Right ventricle myocardium inferior (tissue), 1 donor: ENCODE results near the gene HMGN1. TPM values are rescaled to one million over a fixed set of nuclear protein-coding genes. Genes with fewer than 3 reads are reported as not detected.

Source experiments
- ATAC-seq: fragments of 200-7000 bp; cut with Tn5 transposase; one replicate; pipeline ENCODE4 v1.9.1; 2020; ENCODE audit warnings: mild to moderate bottlenecking, moderate library complexity
- DNase-seq: peaks from one replicate; pipeline ENCODE4 v3.0.0; 2021; ENCODE audit errors: missing footprints
- intact Hi-C: fragments of 100-400 bp; cut with DNase I; formaldehyde crosslinking; loops from one replicate; pipeline ENCODE4 v1.11.0; 2022
- total RNA-seq: library from RNA; stranded (reverse); fragmentation: NEBNext Ultra II Directional; extraction: Animal tissue kit (Norgen Biotek cat#: 25700); gene quantifications from one replicate; pipeline ENCODE4 v1.2.1, GENCODE V29; 2021
- donor health status: DM: no; HTN: yes; CAD: no; lungs with severe emphysema.

HMGN1 gene
- total RNA-seq, 1 donor from 2014 or later, result 69.1 TPM

DNA sequence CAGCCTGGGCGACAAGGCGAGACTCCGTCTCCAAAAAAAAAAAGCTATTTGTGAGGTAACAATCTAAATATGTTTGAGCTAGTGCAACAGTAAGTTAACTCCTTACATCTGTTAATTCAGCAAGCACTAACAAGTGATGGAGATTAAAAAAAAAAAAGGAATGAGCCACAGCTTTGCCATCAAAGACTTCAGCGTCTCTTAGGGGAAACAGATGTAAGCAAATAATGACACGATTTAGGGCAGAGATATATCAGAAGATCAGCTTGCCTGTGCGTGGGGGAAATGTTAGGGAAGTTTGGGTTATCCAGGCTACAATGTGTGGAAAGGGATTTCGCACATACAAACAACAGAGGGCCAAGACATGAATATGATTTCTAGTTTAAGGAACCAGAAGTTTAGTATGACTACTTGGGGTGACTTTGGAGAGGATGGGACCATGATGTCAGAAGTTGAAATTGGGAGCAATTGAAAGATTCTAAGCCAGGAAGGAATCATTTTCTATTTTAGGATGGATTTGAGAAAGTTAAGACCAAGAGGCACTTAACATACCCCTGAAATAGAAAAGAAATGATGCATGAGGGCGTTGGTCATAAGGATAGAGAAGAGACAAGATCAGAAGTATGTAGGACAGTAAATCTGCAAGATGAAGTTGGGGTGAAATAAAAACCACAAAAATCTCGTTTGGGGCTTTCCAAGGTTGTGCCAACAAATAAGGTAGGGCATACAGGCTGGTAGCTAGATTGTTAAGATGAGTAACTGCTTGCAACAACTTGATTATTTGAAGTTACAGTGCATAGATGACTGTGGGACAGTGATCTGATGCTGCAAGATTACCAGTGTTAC is 33.1 kb downstream of the HMGN1 start:
- no peak for DNase-seq
- ATAC-seq, result no peak
- intact Hi-C loops, result no loop called here

DNA sequence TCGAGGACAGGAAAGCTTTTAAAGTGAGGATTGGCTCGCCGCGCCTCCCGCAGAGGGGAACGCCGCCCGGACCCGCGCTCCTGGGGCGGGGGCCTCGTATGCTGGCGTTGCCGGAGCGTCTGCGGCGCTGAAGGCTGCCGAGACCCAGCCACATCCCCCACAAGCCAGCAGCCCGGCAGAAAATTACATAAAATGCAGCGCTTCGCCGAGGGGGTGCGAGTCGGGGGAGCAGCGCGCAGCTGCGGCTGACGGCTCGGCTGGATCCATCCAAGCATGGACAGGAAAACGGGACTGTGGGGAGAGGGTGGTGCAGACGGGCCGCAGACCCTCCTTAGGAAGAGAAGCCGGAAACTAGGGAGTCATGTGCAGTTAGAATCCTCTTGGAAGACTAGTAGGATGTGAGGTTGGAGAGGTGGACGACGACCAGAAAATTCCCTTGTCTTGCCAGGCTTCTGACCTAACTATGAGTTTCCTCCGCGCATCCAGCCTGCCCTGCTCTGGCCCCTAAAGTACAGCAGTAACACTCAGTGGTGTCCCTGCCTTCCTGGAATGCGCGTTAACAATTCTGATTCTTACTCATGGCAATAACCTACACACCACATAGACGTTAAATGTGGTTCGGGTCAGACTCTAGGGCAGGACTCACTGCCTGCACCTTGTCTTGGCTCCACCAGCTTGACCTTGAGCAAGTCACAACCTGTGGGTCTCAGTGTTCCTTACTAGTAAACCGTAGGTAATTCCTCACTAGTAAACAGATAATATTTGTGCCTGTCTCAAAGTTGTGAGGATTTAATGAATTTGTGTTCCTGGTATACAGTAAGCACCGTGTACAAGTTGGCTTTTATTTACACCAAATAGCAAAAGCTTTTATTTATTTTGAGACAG is 34.5 kb downstream of the HMGN1 start:
- ATAC-seq (peak; percentile 29), DNase-seq (no peak)
- intact Hi-C loops, result no loop called here

DNA sequence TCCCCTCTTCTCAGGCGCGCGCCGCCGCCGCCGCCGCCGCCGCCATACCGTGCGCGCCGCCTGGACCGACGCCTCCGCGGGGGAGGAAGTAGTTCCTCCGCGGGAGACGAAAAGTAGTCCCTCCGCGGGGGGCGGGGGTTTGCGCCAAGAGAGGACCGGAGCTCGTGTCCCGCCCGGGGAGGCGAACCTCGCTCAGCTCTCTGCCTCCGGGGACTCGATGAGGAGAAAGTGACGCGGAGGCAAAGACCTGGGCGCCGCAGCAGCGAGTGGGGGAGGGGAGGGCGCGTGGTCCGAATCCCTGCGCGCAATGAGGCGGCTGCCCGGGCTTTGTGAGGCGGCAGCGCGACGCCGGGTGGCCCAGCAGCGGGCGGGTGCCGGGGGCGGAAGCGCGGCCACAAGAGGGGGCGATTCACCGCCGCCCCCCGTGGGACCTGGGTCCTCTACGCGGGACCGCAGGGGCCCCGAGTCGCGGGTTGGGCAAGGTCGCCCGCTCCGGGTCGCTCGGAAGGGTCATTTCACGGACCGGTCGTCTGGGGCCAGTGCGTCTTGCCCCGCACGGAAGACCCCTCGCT is 35.2 kb downstream of the HMGN1 start, which contains the start of gene BRWD1:
BRWD1 (minus strand) TSS at position 62 of the 572 bp plus-strand sequence. CDS start 141 bp downstream, outside the sequence.
- intact Hi-C loops, result loop anchor here (1.0 to 2.0 kb wide), 4 partner anchors 35 to 133 kb away; partner anchors contain the start of gene HMGN1
- DNase-seq, result peak; percentile 93
- ATAC-seq, result peak; percentile 84

DNA sequence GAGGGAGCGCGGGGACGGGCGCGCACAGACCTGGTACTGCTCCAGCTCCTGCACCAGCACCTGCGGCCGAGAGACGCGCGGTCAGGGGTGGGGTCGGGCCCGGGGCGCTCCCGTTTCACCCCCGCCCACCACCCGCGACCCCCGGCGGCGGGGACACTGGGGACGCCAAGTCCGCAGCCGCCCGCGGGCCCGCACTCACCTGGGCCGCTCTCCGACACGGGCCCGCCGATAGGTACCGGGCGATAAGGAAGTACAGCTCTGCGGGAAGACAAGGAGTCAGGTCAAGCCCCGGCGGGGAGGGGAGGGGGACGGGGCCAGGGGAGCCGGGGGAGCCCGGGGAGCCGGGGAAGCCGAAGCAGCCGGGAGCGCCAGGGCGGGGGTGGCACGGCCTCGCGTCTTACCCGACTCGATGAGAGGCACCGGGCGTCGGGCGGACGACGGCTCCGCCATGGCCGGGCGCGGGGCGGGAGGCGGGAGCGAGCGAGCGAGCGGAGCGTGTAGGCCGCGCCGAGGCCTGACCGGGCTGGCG is 35.8 kb downstream of the HMGN1 start:
- ATAC-seq (peak; percentile 11), DNase-seq (no peak)
- intact Hi-C loops, result loop anchor here (1.0 to 2.0 kb wide), 4 partner anchors 36 to 134 kb away; partner anchors contain the start of gene HMGN1

DNA sequence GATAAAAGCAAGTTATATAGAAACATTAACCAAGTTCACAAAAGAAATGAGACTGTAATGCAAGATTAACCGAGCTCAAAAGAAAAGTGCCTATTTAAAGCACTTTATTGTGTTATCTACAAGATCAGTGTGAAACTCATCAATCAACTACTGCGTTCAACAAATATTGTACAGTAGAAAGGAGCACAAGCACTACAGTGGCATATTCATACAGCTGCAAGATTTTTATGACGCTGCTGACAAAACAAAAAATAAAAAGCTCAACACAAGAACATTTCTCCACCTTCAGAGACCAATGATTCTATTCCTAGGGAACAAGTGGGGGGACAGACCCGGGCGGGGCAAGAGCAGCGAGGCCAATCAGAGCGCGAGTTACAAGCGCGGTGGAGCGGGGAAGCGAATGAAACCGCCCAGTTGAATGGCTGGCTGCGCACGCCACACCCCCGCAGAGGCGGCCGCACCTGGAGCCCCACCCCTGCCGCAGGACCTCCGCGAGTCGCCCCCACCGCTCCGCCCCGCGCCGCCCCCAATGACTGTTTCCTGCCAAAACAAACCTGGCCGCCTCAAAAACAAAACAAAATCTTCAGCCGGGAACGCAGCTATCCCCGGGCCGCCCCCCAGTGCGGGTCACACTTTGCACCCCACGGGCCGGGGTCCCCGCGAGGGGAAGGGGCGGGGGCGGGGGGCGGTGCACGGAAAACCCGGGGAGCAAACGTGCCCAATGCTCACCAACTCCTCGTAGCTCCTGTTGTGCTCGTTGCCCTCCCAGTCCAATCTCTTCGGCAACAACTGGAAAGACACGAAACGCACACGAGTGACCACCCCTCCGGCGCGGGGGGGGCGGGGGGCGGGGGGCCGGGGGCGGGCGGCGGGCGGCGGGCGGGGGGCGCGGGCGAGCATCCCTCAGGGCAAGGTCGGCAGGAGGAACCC is 36.5 kb downstream of the HMGN1 start:
- ATAC-seq (peak; percentile 89), DNase-seq (peak; percentile 95)
- intact Hi-C loops, result loop anchor here (1.0 to 2.0 kb wide), 4 partner anchors 36 to 134 kb away; partner anchors contain the start of gene HMGN1

DNA sequence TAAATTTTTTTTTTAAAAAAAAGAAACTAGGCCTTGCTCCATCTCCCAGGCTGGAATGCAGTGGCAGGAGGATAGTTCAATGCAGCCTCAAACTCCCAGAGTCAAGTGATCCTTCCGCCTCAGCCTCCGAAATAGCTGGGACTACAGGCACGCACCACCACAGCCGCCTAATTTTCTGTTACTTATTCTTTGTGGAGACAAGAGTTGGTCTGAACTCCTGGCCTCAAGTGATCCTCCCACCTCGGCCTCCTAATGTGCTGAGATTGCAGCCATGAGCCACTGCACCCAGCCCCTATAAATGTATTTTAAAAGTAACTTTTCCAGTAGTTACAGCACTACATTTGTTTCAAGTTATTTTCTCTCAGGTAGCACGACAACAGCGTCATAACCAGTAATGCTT is 37.7 kb downstream of the HMGN1 start:
- intact Hi-C loops, result no loop called here
- DNase-seq (no peak), ATAC-seq (no peak)

DNA sequence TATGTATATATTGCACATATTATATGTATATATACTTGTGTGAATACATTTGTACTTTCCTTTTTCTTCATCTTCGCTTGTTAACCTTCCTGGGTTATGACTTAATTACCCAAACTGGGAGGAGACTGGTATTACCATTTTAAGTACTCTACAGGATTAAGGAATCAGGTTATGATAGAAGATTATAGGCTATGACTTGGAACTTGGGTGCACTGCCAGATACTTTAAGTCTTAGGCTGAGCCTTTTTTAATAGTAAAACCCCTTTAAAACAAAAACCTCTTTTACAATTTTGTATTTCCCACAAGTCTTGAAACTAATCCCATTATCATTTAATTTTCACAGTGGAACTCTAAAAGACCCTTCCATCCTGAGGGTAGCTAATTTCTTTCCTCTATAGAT is 41.4 kb downstream of the HMGN1 start:
- ATAC-seq (no peak), DNase-seq (no peak)
- intact Hi-C loops, result no loop called here

DNA sequence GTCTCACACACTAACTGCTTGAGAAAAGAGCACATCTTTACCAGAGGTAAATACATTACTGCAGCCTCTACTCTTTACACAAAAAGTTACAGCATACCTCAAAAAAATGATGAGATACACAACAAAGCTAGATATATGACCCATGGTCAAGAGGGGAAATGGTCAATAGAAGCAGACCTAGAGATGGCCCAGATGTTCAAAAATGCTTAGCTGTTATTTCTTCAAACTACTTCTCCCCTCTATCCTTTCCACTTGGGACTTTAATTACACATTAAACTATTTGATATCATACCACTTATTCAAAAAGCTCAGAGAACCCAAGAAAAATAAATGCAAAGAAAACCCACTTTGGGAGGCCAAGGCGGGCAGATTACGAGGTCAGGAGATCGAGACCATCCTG is 48.3 kb downstream of the HMGN1 start:
- intact Hi-C loops, result no loop called here
- ATAC-seq (no peak), DNase-seq (no peak)

DNA sequence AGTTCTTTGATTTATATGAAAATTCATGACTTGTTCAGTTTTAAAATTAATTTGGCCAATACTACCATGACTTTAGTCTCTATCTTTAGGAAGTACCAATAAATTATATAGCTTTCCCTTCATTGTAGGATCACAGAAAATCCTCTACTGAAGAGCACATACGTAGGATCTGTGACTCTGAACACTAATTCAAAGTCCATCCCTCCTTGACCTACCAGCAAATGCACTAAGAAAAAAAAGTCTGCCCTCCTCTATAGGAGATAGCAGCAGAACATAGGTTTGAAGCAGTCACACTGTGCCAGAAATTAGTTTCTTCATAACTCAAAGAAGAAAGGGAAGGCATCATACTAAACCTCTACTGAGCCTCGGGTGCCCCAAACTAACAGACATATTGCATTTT is 52.0 kb downstream of the HMGN1 start:
- DNase-seq, result no peak
- intact Hi-C loops, result loop anchor here (10.0 kb wide), 1 partner anchor 72 kb away; no protein-coding TSS in a partner anchor
- no peak for ATAC-seq

Other genes starting within 250 kb of the HMGN1 start
- 18.8 TPM for gene PSMG1, start 165.6 kb downstream of the HMGN1 start, total RNA-seq
- 29.1 TPM for gene BRWD1, start 35.5 kb downstream of the HMGN1 start, total RNA-seq
- 0.46 TPM for gene LCA5L, start 96.7 kb upstream of the HMGN1 start, total RNA-seq
- 159 TPM for gene SH3BGR, start 102.9 kb upstream of the HMGN1 start, total RNA-seq